ENCODE data around the gene RWDD3. TPM values are rescaled to one million over a fixed set of nuclear protein-coding genes. Genes with fewer than 3 reads are reported as not detected.

The RWDD3 gene
- total RNA-seq, 1 experiment from 2014 or later, result 15.3 TPM

- Mint-ChIP-seq H3K9me3 (no peaks in the 10 kb centered on the region), H3K4me3 (no peak overlapping the region), H3K27me3 (ENCODE audit: low read depth) (peaks cover 2% of the 10 kb centered on the region), H3K27ac (no peak overlapping the region), H3K4me1 (peaks cover 10 to 15% of the 10 kb centered on the region in 2 experiments), H3K36me3 (ENCODE audit: insufficient read depth in 1 of 3, low read depth in 3 of 3) (peaks cover 0 to 3% (median 0%) of the 10 kb centered on the region in 3 experiments; a peak in 1 of 7 replicates)
- H3K18ac ChIP-seq (ENCODE audit: insufficient read length, low read depth, low read length), result no peak overlapping the region
- H4K91ac ChIP-seq (ENCODE audit: insufficient read length, low read depth, low read length), result no peak overlapping the region
- no peak overlapping the region for H3K14ac ChIP-seq (ENCODE audit: insufficient read depth, low read length)
- H3K9me3 ChIP-seq (ENCODE audit: control insufficient read depth, low read depth, low read length), result no peaks in the 10 kb centered on the region
- no peak overlapping the region for H3K56ac ChIP-seq (ENCODE audit: insufficient read length, low read depth, low read length)
- H2BK12ac ChIP-seq (ENCODE audit: insufficient read length, low read depth, low read length), result no peak overlapping the region
- no peaks in the 10 kb centered on the region for H3K27me3 ChIP-seq (ENCODE audit: insufficient read depth, low read length)
- H3K23me2 ChIP-seq (ENCODE audit: insufficient read length, low read depth, low read length, poor library complexity, severe bottlenecking), result peaks cover 9% of the 10 kb centered on the region
- no peaks in the 10 kb centered on the region for H3K4me1 ChIP-seq (ENCODE audit: insufficient read depth, low read length)
- no peak overlapping the region for H3K9ac ChIP-seq (ENCODE audit: extremely low read depth, insufficient read length, low read length)
- no peak overlapping the region for H2BK20ac ChIP-seq (ENCODE audit: low read depth, low read length, poor library complexity, severe bottlenecking)
- no peaks in the 10 kb centered on the region for H4K20me1 ChIP-seq (ENCODE audit: control insufficient read depth, insufficient read depth, insufficient read length)
- H3T11ph ChIP-seq (ENCODE audit: low read length), result no peak overlapping the region
- TF ChIP-seq CTCF (conservative IDR thresholded peaks at IDR 0.05), result no peak
- no peak overlapping the region for H2BK15ac ChIP-seq (ENCODE audit: low read depth, low read length)
- H3K79me1 ChIP-seq (ENCODE audit: insufficient read depth, low read depth, low read length, poor library complexity, severe bottlenecking), result no peaks in the 10 kb centered on the region
- no peak overlapping the region for H3K4ac ChIP-seq (ENCODE audit: low read depth, low read length)
- no peak overlapping the region for H3K27ac ChIP-seq (ENCODE audit: insufficient read length, low read depth, low read length)
- no peak overlapping the region for H2AFZ ChIP-seq (ENCODE audit: low read length)
- no peaks in the 10 kb centered on the region for H3K79me2 ChIP-seq (ENCODE audit: insufficient read depth, low read length)
- H4K5ac ChIP-seq (ENCODE audit: insufficient read length, low read depth, low read length), result no peak overlapping the region
- DNase-seq, result no peak
- H4K8ac ChIP-seq (replicated peaks; ENCODE audit: insufficient read length, low read depth, low read length), result no peak overlapping the region
- no peak overlapping the region for H2BK120ac ChIP-seq (ENCODE audit: low read depth, low read length, poor library complexity, severe bottlenecking)
- no peak overlapping the region for H2AK5ac ChIP-seq (ENCODE audit: insufficient read length, low read length)
- WGBS (ENCODE audit: extremely low coverage, insufficient read length, low lambda C conversion rate), result no CpG with 5 or more reads among the region's 2 CpGs
- no peak overlapping the region for H3K23ac ChIP-seq (ENCODE audit: insufficient read length, low read depth, low read length)
- H3K4me2 ChIP-seq (ENCODE audit: insufficient read depth, insufficient read length, low read length), result no peak overlapping the region
- H2BK5ac ChIP-seq (ENCODE audit: insufficient read length, low read length), result no peak overlapping the region
Observed at GRCh38 chr1:95230256-95230655, 3.8 kb upstream of the RWDD3 start.

All from H9 (cell line).